ENCODE measurements around the gene UPK1A. TPM values are rescaled to one million over a fixed set of nuclear protein-coding genes. Genes with fewer than 3 reads are reported as not detected.

The UPK1A gene
- total and polyA plus RNA-seq, 2 donors (not counting 3 experiments of a cell fraction or from before 2014, with no cell fraction given) = not detected

DNA sequence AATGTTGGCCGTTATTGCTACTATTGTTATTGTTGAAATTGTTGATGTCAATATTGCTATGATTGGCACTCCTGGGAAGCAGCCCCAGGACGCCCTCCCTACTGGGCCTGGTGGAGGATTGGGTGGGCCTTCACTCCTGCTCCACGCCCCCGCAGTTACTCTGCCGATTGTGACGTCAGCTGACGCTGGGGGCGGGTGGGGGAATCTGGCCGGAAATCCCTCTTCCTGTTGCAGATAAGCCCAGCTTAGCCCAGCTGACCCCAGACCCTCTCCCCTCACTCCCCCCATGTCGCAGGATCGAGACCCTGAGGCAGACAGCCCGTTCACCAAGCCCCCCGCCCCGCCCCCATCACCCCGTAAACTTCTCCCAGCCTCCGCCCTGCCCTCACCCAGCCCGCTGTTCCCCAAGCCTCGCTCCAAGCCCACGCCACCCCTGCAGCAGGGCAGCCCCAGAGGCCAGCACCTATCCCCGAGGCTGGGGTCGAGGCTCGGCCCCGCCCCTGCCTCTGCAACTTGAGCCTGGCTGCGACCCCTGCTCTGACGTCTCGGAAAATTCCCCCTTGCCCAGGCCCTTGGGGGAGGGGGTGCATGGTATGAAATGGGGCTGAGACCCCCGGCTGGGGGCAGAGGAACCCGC lies 24.7 kb upstream of the UPK1A start, which contains the start of gene ETV2:
TSS of gene ETV2 (plus strand) at position 231 of the 637 bp plus-strand sequence. CDS start 716 bp downstream, outside the sequence.
- dilution Hi-C loops (cut with MboI; ENCODE audit: extremely low pct_ligation_motif_present, low sequenced_read_pairs) = no loop called here
- Histone ChIP-seq H3K9ac (replicated peaks; ENCODE audit: extremely low read depth, insufficient read depth, low read length) (no peak within 1 kb of the TSS), H3K4me2 (ENCODE audit: insufficient read depth, low read length) (no peak within 1 kb of the TSS), H2AFZ (ENCODE audit: low read depth, low read length) (peak within 1 kb of the TSS; percentile 49), H3K4me3 (replicated peaks in 1 of 3; ENCODE audit: insufficient read depth in 1 of 3, low read depth in 1 of 3, low read length in 3 of 3) (no peak within 1 kb of the TSS), H3K27ac (ENCODE audit: insufficient read depth, low read depth, low read length) (no peak within 1 kb of the TSS), H3K79me2 (ENCODE audit: control insufficient read depth, insufficient read depth, low read length) (no peaks in the 10 kb centered on the region), H3K4me1 (ENCODE audit: control insufficient read depth, extremely low read depth, insufficient read depth, low read length) (peaks cover 18% of the 10 kb centered on the region), H3K36me3 (ENCODE audit: control insufficient read depth in 2 of 2, extremely low read depth in 1 of 2, insufficient read depth in 2 of 2, low read length in 2 of 2) (peaks cover 6 to 14% of the 10 kb centered on the region in 2 experiments), H3K9me1 (replicated peaks; ENCODE audit: control insufficient read depth, extremely low read depth, insufficient read depth, low read length) (no peaks in the 10 kb centered on the region), H3K9me3 (replicated peaks; ENCODE audit: control insufficient read depth, insufficient read depth, low read length) (no peaks in the 10 kb centered on the region), H4K20me1 (replicated peaks; ENCODE audit: control insufficient read depth, extremely low read depth, insufficient read depth, low read length) (no peaks in the 10 kb centered on the region), H3K27me3 (ENCODE audit: control insufficient read depth in 2 of 2, insufficient read depth in 2 of 2, low read length in 2 of 2) (no peaks in the 10 kb centered on the region)
- DNase-seq (ENCODE audit: low read depth, low spot score) (peak; percentile 40), FAIRE-seq (no peak)
- TF ChIP-seq GATA2 (IDR thresholded peaks at IDR 0.05; ENCODE audit: insufficient read depth, insufficient read length, low read depth, low read length) = no peak
- no peak for TF ChIP-seq POLR2A (IDR thresholded peaks at IDR 0.05; ENCODE audit: low read depth, low read length)
- ChIA-PET POLR2A (no interaction called here), CTCF (no interaction called here)
- intact Hi-C loops (cut with micrococcal nuclease) = no loop called here
- no TSS peak for BruUV-seq (replicated peaks)

DNA sequence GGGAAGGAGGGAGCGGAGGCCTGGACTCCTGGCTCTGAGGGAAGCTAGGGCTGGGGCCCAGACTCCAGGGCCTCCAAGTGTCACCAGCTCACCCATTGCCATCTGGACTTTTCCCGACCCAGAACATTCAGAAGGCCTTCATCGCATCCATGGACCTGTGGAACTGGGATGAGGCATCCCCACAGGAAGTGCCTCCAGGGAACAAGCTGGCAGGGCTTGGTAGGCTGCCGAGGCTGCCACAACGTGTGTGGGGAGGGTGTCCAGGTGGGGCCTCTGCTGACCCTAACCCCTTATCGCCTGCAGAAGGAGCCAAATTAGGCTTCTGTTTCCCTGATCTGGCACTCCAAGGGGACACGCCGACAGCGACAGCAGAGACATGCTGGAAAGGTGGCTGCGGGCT lies 24.0 kb upstream of the UPK1A start:
- Histone ChIP-seq H3K9me3 (replicated peaks; ENCODE audit: control insufficient read depth, insufficient read depth, low read length) (no peaks in the 10 kb centered on the region), H3K27ac (ENCODE audit: insufficient read depth, low read depth, low read length) (no peak overlapping the region), H3K9me1 (replicated peaks; ENCODE audit: control insufficient read depth, extremely low read depth, insufficient read depth, low read length) (no peaks in the 10 kb centered on the region), H3K9ac (replicated peaks; ENCODE audit: extremely low read depth, insufficient read depth, low read length) (no peak overlapping the region), H4K20me1 (replicated peaks; ENCODE audit: control insufficient read depth, extremely low read depth, insufficient read depth, low read length) (no peaks in the 10 kb centered on the region), H3K4me3 (replicated peaks in 1 of 3; ENCODE audit: insufficient read depth in 1 of 3, low read depth in 1 of 3, low read length in 3 of 3) (no peak overlapping the region), H3K4me2 (ENCODE audit: insufficient read depth, low read length) (no peak overlapping the region), H3K4me1 (ENCODE audit: control insufficient read depth, extremely low read depth, insufficient read depth, low read length) (peaks cover 18% of the 10 kb centered on the region), H3K27me3 (ENCODE audit: control insufficient read depth in 2 of 2, insufficient read depth in 2 of 2, low read length in 2 of 2) (no peaks in the 10 kb centered on the region), H3K79me2 (ENCODE audit: control insufficient read depth, insufficient read depth, low read length) (no peaks in the 10 kb centered on the region), H2AFZ (ENCODE audit: low read depth, low read length) (peak overlapping the region; percentile 15), H3K36me3 (ENCODE audit: control insufficient read depth in 2 of 2, extremely low read depth in 1 of 2, insufficient read depth in 2 of 2, low read length in 2 of 2) (peaks cover 0 to 8% of the 10 kb centered on the region in 2 experiments)
- DNase-seq (ENCODE audit: low read depth, low spot score) (no peak), FAIRE-seq (peak; percentile 33)
- ChIA-PET CTCF (no interaction called here), POLR2A (no interaction called here)
- dilution Hi-C loops (cut with MboI; ENCODE audit: extremely low pct_ligation_motif_present, low sequenced_read_pairs) = no loop called here
- intact Hi-C loops (cut with micrococcal nuclease) = no loop called here
- no peak for TF ChIP-seq POLR2A (IDR thresholded peaks at IDR 0.05; ENCODE audit: low read depth, low read length)
- TF ChIP-seq, protein P1, sequence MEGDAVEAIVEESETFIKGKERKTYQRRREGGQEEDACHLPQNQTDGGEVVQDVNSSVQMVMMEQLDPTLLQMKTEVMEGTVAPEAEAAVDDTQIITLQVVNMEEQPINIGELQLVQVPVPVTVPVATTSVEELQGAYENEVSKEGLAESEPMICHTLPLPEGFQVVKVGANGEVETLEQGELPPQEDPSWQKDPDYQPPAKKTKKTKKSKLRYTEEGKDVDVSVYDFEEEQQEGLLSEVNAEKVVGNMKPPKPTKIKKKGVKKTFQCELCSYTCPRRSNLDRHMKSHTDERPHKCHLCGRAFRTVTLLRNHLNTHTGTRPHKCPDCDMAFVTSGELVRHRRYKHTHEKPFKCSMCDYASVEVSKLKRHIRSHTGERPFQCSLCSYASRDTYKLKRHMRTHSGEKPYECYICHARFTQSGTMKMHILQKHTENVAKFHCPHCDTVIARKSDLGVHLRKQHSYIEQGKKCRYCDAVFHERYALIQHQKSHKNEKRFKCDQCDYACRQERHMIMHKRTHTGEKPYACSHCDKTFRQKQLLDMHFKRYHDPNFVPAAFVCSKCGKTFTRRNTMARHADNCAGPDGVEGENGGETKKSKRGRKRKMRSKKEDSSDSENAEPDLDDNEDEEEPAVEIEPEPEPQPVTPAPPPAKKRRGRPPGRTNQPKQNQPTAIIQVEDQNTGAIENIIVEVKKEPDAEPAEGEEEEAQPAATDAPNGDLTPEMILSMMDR (IDR thresholded peaks at IDR 0.05; ENCODE audit: extremely low read depth in 1 of 2, insufficient read depth in 1 of 2, low read depth in 1 of 2, low read length in 2 of 2) = no peak
- no peak for TF ChIP-seq FOS (IDR thresholded peaks at IDR 0.05; ENCODE audit: borderline replicate concordance, insufficient read depth, low read length)
- no peak for TF ChIP-seq JUN (IDR thresholded peaks at IDR 0.05; ENCODE audit: borderline replicate concordance, insufficient read depth, insufficient read length, low read depth)
- TF ChIP-seq, protein P2, sequence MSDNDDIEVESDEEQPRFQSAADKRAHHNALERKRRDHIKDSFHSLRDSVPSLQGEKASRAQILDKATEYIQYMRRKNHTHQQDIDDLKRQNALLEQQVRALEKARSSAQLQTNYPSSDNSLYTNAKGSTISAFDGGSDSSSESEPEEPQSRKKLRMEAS (IDR thresholded peaks at IDR 0.05; ENCODE audit: insufficient read depth, insufficient read length) = no peak
- no peak for TF ChIP-seq GATA2 (IDR thresholded peaks at IDR 0.05; ENCODE audit: insufficient read depth, insufficient read length, low read depth, low read length)
- TF ChIP-seq POLR2AphosphoS5 (IDR thresholded peaks at IDR 0.05; ENCODE audit: insufficient read depth, low read depth, low read length) = no peak
- TF ChIP-seq MYC (IDR thresholded peaks at IDR 0.05; ENCODE audit: low read depth, low read length) = no peak
- no peak for TF ChIP-seq EZH2 (IDR thresholded peaks at IDR 0.05; ENCODE audit: borderline replicate concordance, low read depth, low read length, severe bottlenecking)
- BruUV-seq (replicated peaks) = no TSS peak
